Measurements from ENCODE around the gene PDGFA.

The PDGFA gene

GRCh38 chr7:475951-476441 is 43.6 kb downstream of the PDGFA start:
- no peak overlapping the region for H3K4me3 ChIP-seq (ENCODE audit: low read depth, low read length)

GRCh38 chr7:475425-475728 is 44.3 kb downstream of the PDGFA start:
- H3K4me3 ChIP-seq (ENCODE audit: low read depth, low read length) = no peak overlapping the region

- H3K4me3 ChIP-seq (ENCODE audit: low read depth, low read length) = no peak overlapping the region
Measured at GRCh38 chr7:474605-475424, 44.8 kb downstream of the PDGFA start.

- H3K4me3 ChIP-seq (ENCODE audit: low read depth, low read length) = no peak overlapping the region
Measured at GRCh38 chr7:473870-474604, 45.6 kb downstream of the PDGFA start.

GRCh38 chr7:473211-473734 is 46.4 kb downstream of the PDGFA start:
- H3K4me3 ChIP-seq (ENCODE audit: low read depth, low read length) = no peak overlapping the region

- H3K4me3 ChIP-seq (ENCODE audit: low read depth, low read length) = no peak overlapping the region
Measured at GRCh38 chr7:472640-472957, 47.0 kb downstream of the PDGFA start.

GRCh38 chr7:471866-472639 is 47.6 kb downstream of the PDGFA start:
- H3K4me3 ChIP-seq (ENCODE audit: low read depth, low read length) = no peak overlapping the region

- no peak overlapping the region for H3K4me3 ChIP-seq (ENCODE audit: low read depth, low read length)
Measured at GRCh38 chr7:471191-471865, 48.3 kb downstream of the PDGFA start.

GRCh38 chr7:469563-469961 is 50.1 kb downstream of the PDGFA start:
- no peak overlapping the region for H3K4me3 ChIP-seq (ENCODE audit: low read depth, low read length)

- no peak overlapping the region for H3K4me3 ChIP-seq (ENCODE audit: low read depth, low read length)
Measured at GRCh38 chr7:468681-469562, 50.7 kb downstream of the PDGFA start.

- H3K4me3 ChIP-seq (ENCODE audit: low read depth, low read length) = no peak overlapping the region
Measured at GRCh38 chr7:467856-468545, 51.6 kb downstream of the PDGFA start.

- H3K4me3 ChIP-seq (ENCODE audit: low read depth, low read length) = no peak overlapping the region
Measured at GRCh38 chr7:467393-467828, 52.2 kb downstream of the PDGFA start.

GRCh38 chr7:466465-467191 is 53.0 kb downstream of the PDGFA start:
- H3K4me3 ChIP-seq (ENCODE audit: low read depth, low read length) = no peak overlapping the region

- no peak overlapping the region for H3K4me3 ChIP-seq (ENCODE audit: low read depth, low read length)
Measured at GRCh38 chr7:465710-466400, 53.8 kb downstream of the PDGFA start.

GRCh38 chr7:464454-465401 is 54.9 kb downstream of the PDGFA start:
- H3K4me3 ChIP-seq (ENCODE audit: low read depth, low read length) = no peak overlapping the region

- H3K4me3 ChIP-seq (ENCODE audit: low read depth, low read length) = no peak overlapping the region
Measured at GRCh38 chr7:463817-464453, 55.7 kb downstream of the PDGFA start.
